Renal cortex interstitium (tissue), 15 donors: Measurements from ENCODE around the gene H19. TPM values are rescaled to one million over a fixed set of nuclear protein-coding genes. Genes with fewer than 3 reads are reported as not detected.

Source experiments
- DNase-seq, 11 donors: peaks; one replicate each; pipeline ENCODE4 v3.0.0-alpha.2; 2013; ENCODE audit warnings: low read depth in 9 of 11, low spot score in 4 of 11; ENCODE audit errors: extremely low read depth in 1 of 11
- long read RNA-seq, 16 experiments: transcript quantifications; one replicate each; lab custom pipeline, GENCODE V29; 2026
- polyA plus RNA-seq, 3 donors: library from polyadenylated mRNA; unstranded; fragments of 120-200 nt; gene quantifications; one replicate each; pipeline ENCODE4 v1.2.1, GENCODE V29; 2013; ENCODE audit not compliant: insufficient read length in 3 of 3

Gene H19
- 1,000 to 10,000 TPM; 2,437 to 3,512 (median 2,541) TPM for polyA plus RNA-seq
- long read RNA-seq, donor 1, transcript H19-201 (4 exons, 1,771 nt) = major isoform, 244 of 1,501 reads
- long read RNA-seq, donor 1, transcript H19-203 (5 exons, 2,348 nt) = minor isoform, 196 of 1,501 reads
- long read RNA-seq, donor 1, transcript H19-211 (4 exons, 592 nt) = minor isoform, 28 of 1,501 reads
- long read RNA-seq, donor 1, transcript H19-207 (3 exons, 489 nt) = minor isoform, 148 of 1,501 reads
- long read RNA-seq, donor 1, partial matches to known transcripts = 832 of 1,501 reads
- long read RNA-seq, donor 1, other reads (novel, unspliced or antisense) = 29 of 1,501 reads
- long read RNA-seq, donor 2, transcript H19-211 (4 exons, 592 nt) = minor isoform, 64 of 1,741 reads
- long read RNA-seq, donor 2, transcript H19-201 (4 exons, 1,771 nt) = major isoform, 365 of 1,741 reads
- long read RNA-seq, donor 2, transcript H19-203 (5 exons, 2,348 nt) = minor isoform, 241 of 1,741 reads
- long read RNA-seq, donor 2, transcript H19-207 (3 exons, 489 nt) = minor isoform, 164 of 1,741 reads
- long read RNA-seq, donor 2, partial matches to known transcripts = 750 of 1,741 reads
- long read RNA-seq, donor 2, other reads (novel, unspliced or antisense) = 135 of 1,741 reads
- long read RNA-seq, donor 3, transcript H19-203 (5 exons, 2,348 nt) = major isoform, 389 of 2,248 reads
- long read RNA-seq, donor 3, transcript H19-201 (4 exons, 1,771 nt) = minor isoform, 338 of 2,248 reads
- long read RNA-seq, donor 3, transcript H19-211 (4 exons, 592 nt) = minor isoform, 47 of 2,248 reads
- long read RNA-seq, donor 3, transcript H19-207 (3 exons, 489 nt) = minor isoform, 127 of 2,248 reads
- long read RNA-seq, donor 3, partial matches to known transcripts = 1,070 of 2,248 reads
- long read RNA-seq, donor 3, other reads (novel, unspliced or antisense) = 229 of 2,248 reads
- long read RNA-seq, donor 4, transcript H19-201 (4 exons, 1,771 nt) = minor isoform, 203 of 961 reads
- long read RNA-seq, donor 4, transcript H19-211 (4 exons, 592 nt) = minor isoform, 23 of 961 reads
- long read RNA-seq, donor 4, transcript H19-203 (5 exons, 2,348 nt) = major isoform, 313 of 961 reads
- long read RNA-seq, donor 4, transcript H19-207 (3 exons, 489 nt) = minor isoform, 62 of 961 reads
- long read RNA-seq, donor 4, partial matches to known transcripts = 318 of 961 reads
- long read RNA-seq, donor 4, other reads (novel, unspliced or antisense) = 0 of 961 reads
- long read RNA-seq, donor 5 = 0 reads
- long read RNA-seq, donor 6, transcript H19-201 (4 exons, 1,771 nt) = major isoform, 288 of 1,557 reads
- long read RNA-seq, donor 6, transcript H19-203 (5 exons, 2,348 nt) = minor isoform, 271 of 1,557 reads
- long read RNA-seq, donor 6, transcript H19-211 (4 exons, 592 nt) = minor isoform, 45 of 1,557 reads
- long read RNA-seq, donor 6, transcript H19-207 (3 exons, 489 nt) = minor isoform, 152 of 1,557 reads
- long read RNA-seq, donor 6, partial matches to known transcripts = 665 of 1,557 reads
- long read RNA-seq, donor 6, other reads (novel, unspliced or antisense) = 99 of 1,557 reads
- long read RNA-seq, donor 7, transcript H19-201 (4 exons, 1,771 nt) = minor isoform, 177 of 1,496 reads
- long read RNA-seq, donor 7, transcript H19-203 (5 exons, 2,348 nt) = major isoform, 242 of 1,496 reads
- long read RNA-seq, donor 7, transcript H19-207 (3 exons, 489 nt) = minor isoform, 143 of 1,496 reads
- long read RNA-seq, donor 7, transcript H19-211 (4 exons, 592 nt) = minor isoform, 51 of 1,496 reads
- long read RNA-seq, donor 7, partial matches to known transcripts = 728 of 1,496 reads
- long read RNA-seq, donor 7, other reads (novel, unspliced or antisense) = 122 of 1,496 reads
- long read RNA-seq, donor 8, transcript H19-207 (3 exons, 489 nt) = minor isoform, 263 of 2,168 reads
- long read RNA-seq, donor 8, transcript H19-211 (4 exons, 592 nt) = minor isoform, 66 of 2,168 reads
- long read RNA-seq, donor 8, transcript H19-203 (5 exons, 2,348 nt) = major isoform, 338 of 2,168 reads
- long read RNA-seq, donor 8, transcript H19-201 (4 exons, 1,771 nt) = minor isoform, 238 of 2,168 reads
- long read RNA-seq, donor 8, partial matches to known transcripts = 1,049 of 2,168 reads
- long read RNA-seq, donor 8, other reads (novel, unspliced or antisense) = 172 of 2,168 reads
- long read RNA-seq, donor 9, transcript H19-201 (4 exons, 1,771 nt) = minor isoform, 287 of 1,426 reads
- long read RNA-seq, donor 9, transcript H19-207 (3 exons, 489 nt) = minor isoform, 77 of 1,426 reads
- long read RNA-seq, donor 9, transcript H19-211 (4 exons, 592 nt) = minor isoform, 38 of 1,426 reads
- long read RNA-seq, donor 9, transcript H19-203 (5 exons, 2,348 nt) = major isoform, 365 of 1,426 reads
- long read RNA-seq, donor 9, partial matches to known transcripts = 573 of 1,426 reads
- long read RNA-seq, donor 9, other reads (novel, unspliced or antisense) = 46 of 1,426 reads
- long read RNA-seq, donor 10, transcript H19-211 (4 exons, 592 nt) = minor isoform, 52 of 1,100 reads
- long read RNA-seq, donor 10, transcript H19-203 (5 exons, 2,348 nt) = major isoform, 238 of 1,100 reads
- long read RNA-seq, donor 10, transcript H19-207 (3 exons, 489 nt) = minor isoform, 131 of 1,100 reads
- long read RNA-seq, donor 10, transcript H19-201 (4 exons, 1,771 nt) = minor isoform, 143 of 1,100 reads
- long read RNA-seq, donor 10, partial matches to known transcripts = 402 of 1,100 reads
- long read RNA-seq, donor 10, other reads (novel, unspliced or antisense) = 105 of 1,100 reads
- long read RNA-seq, donor 11, transcript H19-207 (3 exons, 489 nt) = minor isoform, 34 of 949 reads
- long read RNA-seq, donor 11, transcript H19-211 (4 exons, 592 nt) = minor isoform, 22 of 949 reads
- long read RNA-seq, donor 11, transcript H19-201 (4 exons, 1,771 nt) = minor isoform, 214 of 949 reads
- long read RNA-seq, donor 11, transcript H19-203 (5 exons, 2,348 nt) = major isoform, 245 of 949 reads
- long read RNA-seq, donor 11, partial matches to known transcripts = 262 of 949 reads
- long read RNA-seq, donor 11, other reads (novel, unspliced or antisense) = 144 of 949 reads
- long read RNA-seq, donor 12, transcript H19-203 (5 exons, 2,348 nt) = major isoform, 119 of 578 reads
- long read RNA-seq, donor 12, transcript H19-207 (3 exons, 489 nt) = minor isoform, 80 of 578 reads
- long read RNA-seq, donor 12, transcript H19-201 (4 exons, 1,771 nt) = minor isoform, 114 of 578 reads
- long read RNA-seq, donor 12, transcript H19-211 (4 exons, 592 nt) = minor isoform, 20 of 578 reads
- long read RNA-seq, donor 12, partial matches to known transcripts = 207 of 578 reads
- long read RNA-seq, donor 12, other reads (novel, unspliced or antisense) = 28 of 578 reads
- long read RNA-seq, donor 13 = 0 reads
- long read RNA-seq, donor 14, transcript H19-211 (4 exons, 592 nt) = minor isoform, 26 of 1,168 reads
- long read RNA-seq, donor 14, transcript H19-203 (5 exons, 2,348 nt) = major isoform, 233 of 1,168 reads
- long read RNA-seq, donor 14, transcript H19-201 (4 exons, 1,771 nt) = minor isoform, 174 of 1,168 reads
- long read RNA-seq, donor 14, transcript H19-207 (3 exons, 489 nt) = minor isoform, 74 of 1,168 reads
- long read RNA-seq, donor 14, partial matches to known transcripts = 471 of 1,168 reads
- long read RNA-seq, donor 14, other reads (novel, unspliced or antisense) = 165 of 1,168 reads
- long read RNA-seq, donor 15, transcript H19-201 (4 exons, 1,771 nt) = minor isoform, 201 of 999 reads
- long read RNA-seq, donor 15, transcript H19-211 (4 exons, 592 nt) = minor isoform, 40 of 999 reads
- long read RNA-seq, donor 15, transcript H19-203 (5 exons, 2,348 nt) = major isoform, 235 of 999 reads
- long read RNA-seq, donor 15, transcript H19-207 (3 exons, 489 nt) = minor isoform, 72 of 999 reads
- long read RNA-seq, donor 15, partial matches to known transcripts = 361 of 999 reads
- long read RNA-seq, donor 15, other reads (novel, unspliced or antisense) = 79 of 999 reads
- long read RNA-seq, donor 16, transcript H19-207 (3 exons, 489 nt) = minor isoform, 128 of 4,148 reads
- long read RNA-seq, donor 16, transcript H19-203 (5 exons, 2,348 nt) = major isoform, 971 of 4,148 reads
- long read RNA-seq, donor 16, transcript H19-201 (4 exons, 1,771 nt) = minor isoform, 896 of 4,148 reads
- long read RNA-seq, donor 16, transcript H19-211 (4 exons, 592 nt) = minor isoform, 73 of 4,148 reads
- long read RNA-seq, donor 16, partial matches to known transcripts = 1,350 of 4,148 reads
- long read RNA-seq, donor 16, other reads (novel, unspliced or antisense) = 626 of 4,148 reads

- no peak for DNase-seq
These were observed at the start of gene H19 for GRCh38 chr11:1997755-1998154. Gene H19, minus strand, starts transcription at chr11:1997842.

- no peak for DNase-seq
These were observed 44.3 kb upstream of the H19 start for GRCh38 chr11:2041963-2042362.

- DNase-seq = no peak
These were observed 43.5 kb upstream of the H19 start for GRCh38 chr11:2041153-2041552.

- no peak for DNase-seq
These were observed 41.6 kb upstream of the H19 start for GRCh38 chr11:2039198-2039759.

- no peak for DNase-seq
These were observed 39.3 kb upstream of the H19 start for GRCh38 chr11:2036863-2037486.

GRCh38 chr11:2035382-2035781 lies 37.7 kb upstream of the H19 start:
- no peak for DNase-seq

- no peak for DNase-seq
These were observed 33.4 kb upstream of the H19 start for GRCh38 chr11:2031058-2031457.

- no peak for DNase-seq
These were observed 30.1 kb upstream of the H19 start for GRCh38 chr11:2027708-2028107.

- no peak for DNase-seq
These were observed 17.4 kb upstream of the H19 start for GRCh38 chr11:2015025-2015424.

- no peak for DNase-seq
These were observed 14.8 kb upstream of the H19 start for GRCh38 chr11:2012440-2012839.

GRCh38 chr11:2004466-2004865 lies 6.8 kb upstream of the H19 start:
- no peak for DNase-seq

GRCh38 chr11:2002807-2003206 lies 5.2 kb upstream of the H19 start:
- no peak for DNase-seq
